Measurements from ENCODE around the gene APEH.
"Not testable (repeated sequence)": the region's sequence is repeated elsewhere in the genome, so short reads cannot be mapped to it uniquely, and the experiment has no call there.

DNA sequence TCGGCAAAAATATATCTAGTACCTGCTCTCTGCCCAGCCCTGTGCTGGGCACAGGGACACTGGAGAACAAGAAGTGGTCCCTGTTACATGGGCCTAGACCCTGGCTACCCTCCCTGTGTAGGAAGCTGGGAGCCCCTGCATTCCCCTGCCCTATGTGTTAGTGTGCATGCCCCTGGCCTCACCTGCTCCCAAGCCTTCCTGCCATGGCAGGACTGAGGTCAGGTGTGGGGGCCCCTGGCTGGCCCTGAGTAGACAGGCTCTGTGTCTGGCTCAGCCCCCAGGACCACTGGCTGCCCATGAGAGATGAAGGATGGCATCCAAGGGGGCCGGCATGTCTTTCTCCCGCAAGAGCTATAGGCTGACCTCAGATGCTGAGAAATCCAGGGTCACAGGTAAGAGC is 16.7 kb downstream of the APEH start:
- TF ChIP-seq CTCF, POLR2A (IDR thresholded peaks at IDR 0.05): not testable (repeated sequence)

Data from adrenal gland (tissue), 5 donors.